GM19467 (cell line): Measurements from ENCODE around the gene CDC42EP3.

Experiments used
- ATAC-seq: cut with Tn5 transposase; IDR thresholded peaks from one replicate; pipeline ENCODE4 v1.9.1; 2021; ENCODE audit warnings: mild to moderate bottlenecking, moderate library complexity; ENCODE audit not compliant: unreplicated experiment

CDC42EP3 gene

GRCh38 chr2:37671009-37671815, at the start of gene CDC42EP3:
Gene CDC42EP3, minus strand, starts transcription at chr2:37671642. Its CDS starts 25,055 bp downstream, at chr2:37646587.
- peak; percentile 39 for ATAC-seq

DNA sequence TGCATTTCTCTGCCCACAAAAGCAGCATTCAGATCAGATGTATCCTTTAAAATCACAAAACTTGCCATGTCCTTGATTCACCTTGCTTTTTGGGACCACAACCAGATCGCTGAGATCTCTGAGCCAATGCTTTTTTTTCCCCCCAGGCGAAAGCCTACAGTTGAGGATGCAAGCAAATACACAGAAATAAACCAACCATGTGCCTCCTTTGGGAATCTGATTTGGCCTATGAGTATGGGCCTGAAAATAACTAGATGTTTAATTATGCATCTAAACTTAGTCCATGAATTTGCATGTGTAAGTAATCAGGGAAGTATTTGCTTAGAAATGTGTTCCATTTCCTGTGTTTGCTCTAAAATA, 49.7 kb upstream of the CDC42EP3 start:
- no peak for ATAC-seq

GRCh38 chr2:37720533-37721200, 49.2 kb upstream of the CDC42EP3 start:
- no peak for ATAC-seq

DNA sequence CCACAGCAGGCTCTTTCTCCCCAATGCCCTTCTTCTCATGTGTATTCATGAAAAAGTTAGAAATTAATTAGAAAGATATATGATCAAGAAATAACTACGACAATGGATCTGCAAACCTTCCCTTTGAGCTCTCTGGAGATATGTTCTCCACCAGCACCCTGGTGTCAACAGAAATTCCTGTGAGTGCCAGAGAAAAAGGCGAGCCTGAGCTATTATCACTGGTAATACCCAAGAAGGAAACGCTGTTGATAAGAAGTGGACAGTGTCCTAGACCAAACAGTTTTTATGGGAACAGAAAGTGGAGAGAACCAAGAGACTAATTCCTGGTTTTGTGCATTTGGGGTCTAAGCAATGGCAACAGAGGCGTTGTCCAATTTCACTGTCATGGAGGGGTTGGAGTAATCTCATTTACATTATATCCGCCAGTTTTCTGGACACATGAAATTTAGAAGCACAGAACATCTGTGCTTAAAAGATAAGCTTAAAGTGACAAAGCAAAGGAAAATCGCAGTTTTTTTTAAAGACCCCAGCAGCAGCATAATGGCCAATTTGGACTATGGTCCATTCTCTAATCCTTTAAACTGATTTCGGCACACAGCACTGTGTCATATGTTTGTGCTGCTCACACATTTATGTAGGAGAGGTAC, 47.2 kb upstream of the CDC42EP3 start:
- ATAC-seq = no peak

DNA sequence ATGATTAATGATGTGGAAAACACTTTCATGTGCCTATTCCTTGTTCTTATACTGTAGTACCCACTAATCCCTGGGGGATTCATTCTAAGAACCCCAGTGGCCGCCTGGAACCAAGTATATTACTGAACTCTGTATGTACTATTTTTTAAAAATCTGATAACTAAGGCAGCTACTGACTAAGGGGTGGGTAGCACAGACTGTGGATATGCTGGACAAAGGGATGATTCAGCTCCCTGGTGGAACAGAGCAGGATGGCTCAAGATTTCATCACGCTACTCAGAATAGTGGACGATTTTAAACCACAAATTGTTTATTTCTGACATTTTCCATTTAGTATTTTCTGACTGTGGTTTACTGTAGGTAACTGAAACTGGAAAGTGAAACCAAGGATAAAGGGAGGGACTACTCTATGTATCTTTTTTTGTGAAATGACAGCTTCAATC, 41.8 kb upstream of the CDC42EP3 start:
- no peak for ATAC-seq

- no peak for ATAC-seq
These were observed 40.4 kb upstream of the CDC42EP3 start for GRCh38 chr2:37711831-37712230.

DNA sequence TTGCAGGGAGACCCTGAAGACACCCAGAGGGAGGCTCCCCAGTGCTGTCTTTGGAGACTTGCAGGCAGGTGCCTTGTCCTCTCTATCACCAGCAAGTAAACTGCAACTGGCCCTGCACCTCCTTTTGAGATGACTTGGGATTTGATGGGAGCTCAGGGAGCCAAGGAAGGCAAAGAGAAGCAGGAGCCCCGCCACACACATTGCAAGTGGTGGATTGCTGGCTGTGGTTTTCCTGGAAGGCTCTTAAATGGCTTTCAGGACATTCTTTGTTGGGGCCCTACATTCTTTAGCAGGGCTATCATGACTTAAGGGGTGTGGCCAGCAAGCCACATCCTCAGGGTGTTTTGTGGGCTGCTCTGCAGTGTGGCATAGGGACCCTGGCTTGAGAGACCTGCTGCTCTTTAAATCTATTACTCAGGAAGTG, 39.9 kb upstream of the CDC42EP3 start:
- ATAC-seq = peak; percentile 52

DNA sequence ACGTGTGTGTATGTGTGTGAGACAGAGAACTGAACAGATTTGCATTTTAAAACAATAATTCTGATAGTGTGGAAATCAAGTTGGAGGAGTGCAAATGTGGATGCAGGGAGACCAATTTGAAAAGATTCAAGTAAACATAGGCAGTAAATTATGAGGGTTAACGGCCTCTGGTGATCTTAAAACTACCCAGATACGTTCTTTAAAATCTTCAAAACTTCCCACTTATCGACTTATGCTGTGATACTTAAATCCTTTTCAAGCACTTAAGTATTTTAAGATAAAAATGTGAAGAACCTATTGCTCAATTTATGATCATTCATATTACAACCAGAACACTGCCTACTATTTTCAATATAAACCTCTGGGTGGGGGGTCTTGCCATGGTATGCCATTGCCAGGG, 37.7 kb upstream of the CDC42EP3 start:
- ATAC-seq = no peak

GRCh38 chr2:37708146-37708545, 36.7 kb upstream of the CDC42EP3 start:
- ATAC-seq = no peak

DNA sequence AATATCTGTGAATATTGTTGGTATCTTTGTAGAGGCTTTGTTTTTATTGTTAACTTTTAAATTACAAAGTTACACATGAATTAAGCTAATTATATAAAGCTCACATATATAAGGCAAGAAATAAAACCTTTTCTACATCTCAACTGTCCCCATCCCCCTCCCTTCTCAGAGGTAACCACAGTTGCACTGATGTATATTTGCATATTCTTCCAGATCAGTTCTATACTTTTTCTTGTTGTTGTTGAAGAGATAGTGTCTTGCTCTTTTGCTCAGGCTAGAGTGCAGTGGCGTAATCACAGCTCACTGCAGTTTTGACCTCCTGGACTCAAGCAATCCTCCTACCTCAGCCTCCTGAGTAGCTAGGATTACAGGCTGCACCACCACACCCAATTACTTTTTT, 36.0 kb upstream of the CDC42EP3 start:
- no peak for ATAC-seq

DNA sequence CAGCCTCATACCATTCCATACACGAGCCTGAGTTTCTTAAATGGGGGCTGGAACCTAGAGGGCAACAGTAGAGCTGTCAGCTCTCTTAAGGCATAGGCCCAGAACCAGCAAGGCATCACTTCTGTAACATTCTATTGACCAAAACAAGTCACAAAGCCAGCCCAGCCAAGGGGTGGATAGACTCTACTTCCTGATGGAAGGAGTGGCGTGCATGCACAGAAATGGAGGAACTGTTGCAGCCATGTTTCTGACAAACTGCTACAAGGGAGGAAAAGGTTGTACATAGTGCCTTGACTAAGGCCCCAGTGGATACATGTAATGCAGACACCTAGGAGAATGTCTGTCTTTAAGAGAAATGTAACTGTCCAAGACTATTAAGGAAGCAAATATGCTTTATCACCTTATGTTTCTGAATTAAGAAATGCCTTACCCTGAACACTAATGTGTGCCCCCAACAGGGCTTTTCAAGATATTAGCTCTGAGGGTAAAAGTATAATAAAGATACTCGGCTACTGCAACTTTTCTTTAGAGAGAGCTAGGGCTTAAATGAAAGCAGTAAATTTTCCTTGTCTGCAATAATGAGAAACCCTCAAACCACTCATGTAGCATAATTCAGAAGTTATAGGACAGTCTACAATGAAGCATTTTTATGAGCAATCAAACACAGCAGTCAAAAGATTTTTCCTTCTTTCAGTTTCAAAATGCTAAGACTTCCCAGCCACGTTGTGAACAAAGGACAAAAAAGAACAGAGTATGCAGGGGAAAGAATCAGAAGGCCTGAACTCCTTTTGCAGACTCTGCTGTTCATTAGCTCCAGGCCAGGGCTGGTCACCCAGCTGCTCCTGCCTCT, 35.1 kb upstream of the CDC42EP3 start:
- ATAC-seq = no peak

DNA sequence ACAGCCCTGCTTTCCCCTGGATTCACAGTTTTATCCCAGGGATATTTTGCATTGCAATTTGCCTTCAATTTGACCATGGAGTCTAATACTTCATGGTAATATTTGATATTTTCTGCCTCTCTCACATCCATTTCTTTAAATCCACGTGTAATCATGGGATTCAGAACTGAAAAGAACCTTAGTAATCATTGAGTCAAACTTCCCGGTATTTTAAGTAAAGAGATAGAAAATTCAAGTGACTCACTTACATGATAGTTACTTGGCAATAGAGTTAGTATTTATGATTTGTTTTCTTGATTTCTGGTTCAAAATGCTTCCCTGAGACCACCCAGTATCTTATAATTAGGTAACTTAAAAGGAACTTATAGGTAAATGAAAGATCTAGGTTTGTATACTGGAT, 33.7 kb upstream of the CDC42EP3 start:
- ATAC-seq = no peak

DNA sequence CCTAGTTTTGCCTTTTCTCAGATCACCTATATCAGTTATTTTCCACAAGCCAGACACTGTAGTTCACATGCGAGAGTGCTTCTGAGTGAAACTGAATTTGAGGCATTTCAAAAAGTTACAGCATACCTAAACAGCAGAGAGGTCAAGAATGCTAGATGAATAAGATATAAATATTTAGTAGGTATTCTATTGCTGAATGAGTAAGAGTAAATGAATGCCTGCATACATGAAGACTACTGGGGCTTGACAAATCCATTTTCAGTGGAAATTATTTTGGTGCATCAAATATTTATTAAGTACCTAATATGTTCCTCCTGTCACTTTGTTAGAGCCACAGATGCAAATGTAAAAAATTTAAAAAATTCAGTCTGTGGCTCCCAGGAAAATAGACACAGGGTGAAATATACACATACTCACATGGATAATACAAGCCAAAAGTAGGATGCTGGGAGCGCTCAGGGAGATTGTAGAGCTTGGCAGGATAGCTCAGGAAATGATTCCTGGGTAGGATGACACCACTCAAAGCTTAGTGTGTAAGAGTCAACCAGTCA, 27.6 kb upstream of the CDC42EP3 start:
- ATAC-seq = no peak

- no peak for ATAC-seq
These were observed 23.9 kb upstream of the CDC42EP3 start for GRCh38 chr2:37695336-37695735.

DNA sequence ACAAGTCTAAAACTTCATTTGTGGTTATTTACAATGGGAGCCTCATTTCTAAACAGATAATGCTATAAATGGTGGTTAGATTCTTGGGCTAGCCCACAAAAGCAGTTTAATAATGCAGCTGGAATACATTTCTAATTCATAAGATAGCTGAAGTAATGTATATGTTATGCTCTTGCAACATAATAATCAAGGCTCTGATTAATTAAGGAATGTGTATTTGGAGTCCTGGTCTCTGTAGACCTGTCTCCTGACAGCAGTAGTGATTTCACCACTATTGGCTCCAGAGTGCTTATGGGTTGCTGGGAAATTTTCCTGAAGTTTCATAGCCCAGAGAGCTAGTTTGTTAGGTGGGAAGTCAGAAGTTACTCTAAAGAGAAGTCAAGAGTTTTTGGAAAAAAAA, 21.3 kb upstream of the CDC42EP3 start:
- no peak for ATAC-seq

- ATAC-seq = no peak
These were observed 18.3 kb upstream of the CDC42EP3 start for GRCh38 chr2:37689751-37690150.

GRCh38 chr2:37688771-37689468, 17.5 kb upstream of the CDC42EP3 start:
- no peak for ATAC-seq

DNA sequence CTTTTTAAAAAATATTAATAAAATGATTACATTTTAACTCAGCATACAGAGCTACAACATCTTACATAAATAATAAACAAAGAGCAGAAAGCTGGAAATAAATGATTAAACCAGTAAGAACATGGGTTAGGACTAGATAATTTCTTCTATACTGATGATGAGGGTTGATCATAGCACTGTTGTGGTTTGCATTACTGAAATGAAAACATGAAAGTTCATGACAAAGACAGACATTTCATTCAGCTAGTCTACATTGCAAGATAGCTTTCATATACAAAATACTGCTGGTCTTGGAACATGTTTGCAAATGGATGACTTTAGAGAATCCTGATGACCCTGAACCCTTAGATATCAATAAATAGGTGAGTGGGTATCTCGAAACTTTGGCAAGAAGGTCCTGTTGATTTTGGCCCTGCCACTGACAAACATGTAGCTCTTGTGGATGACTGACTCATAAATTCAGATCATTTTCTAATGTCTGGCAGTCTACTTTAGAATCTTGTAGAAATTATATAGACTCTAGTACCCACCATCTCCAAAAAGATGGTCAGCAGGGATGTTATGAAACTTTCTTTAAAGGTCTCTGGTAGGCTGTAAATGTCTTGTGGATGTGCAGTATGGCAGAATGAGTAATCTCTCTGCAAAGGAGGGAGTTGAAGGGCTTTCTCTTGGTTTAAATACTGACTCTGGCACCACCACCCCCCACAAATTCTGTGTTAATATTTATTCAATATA, 15.5 kb upstream of the CDC42EP3 start:
- no peak for ATAC-seq

DNA sequence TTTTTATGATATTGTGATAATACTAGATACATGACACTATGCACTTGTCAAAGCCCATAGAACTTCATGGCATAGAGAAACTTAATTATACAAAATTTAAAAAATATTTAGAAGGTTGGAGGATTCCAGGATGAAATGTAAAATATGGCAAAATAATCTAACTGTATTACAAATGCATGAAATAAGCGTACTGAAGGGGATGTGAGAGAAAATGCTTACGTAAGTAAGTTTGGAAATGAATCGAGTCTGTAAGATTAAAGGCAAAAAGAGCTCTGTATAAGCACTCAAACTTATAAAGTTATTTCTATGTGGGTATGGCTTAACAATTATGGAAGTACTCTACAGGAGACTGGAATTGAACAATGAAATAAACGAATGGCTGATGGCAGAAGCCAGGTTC, 13.4 kb upstream of the CDC42EP3 start:
- no peak for ATAC-seq
